Measurements from ENCODE around the gene KRT6B. TPM values are rescaled to one million over a fixed set of nuclear protein-coding genes. Genes with fewer than 3 reads are reported as not detected.

KRT6B gene
- total RNA-seq, 6 donors from 2014 or later = 0.17 TPM; not detected in 5

DNA sequence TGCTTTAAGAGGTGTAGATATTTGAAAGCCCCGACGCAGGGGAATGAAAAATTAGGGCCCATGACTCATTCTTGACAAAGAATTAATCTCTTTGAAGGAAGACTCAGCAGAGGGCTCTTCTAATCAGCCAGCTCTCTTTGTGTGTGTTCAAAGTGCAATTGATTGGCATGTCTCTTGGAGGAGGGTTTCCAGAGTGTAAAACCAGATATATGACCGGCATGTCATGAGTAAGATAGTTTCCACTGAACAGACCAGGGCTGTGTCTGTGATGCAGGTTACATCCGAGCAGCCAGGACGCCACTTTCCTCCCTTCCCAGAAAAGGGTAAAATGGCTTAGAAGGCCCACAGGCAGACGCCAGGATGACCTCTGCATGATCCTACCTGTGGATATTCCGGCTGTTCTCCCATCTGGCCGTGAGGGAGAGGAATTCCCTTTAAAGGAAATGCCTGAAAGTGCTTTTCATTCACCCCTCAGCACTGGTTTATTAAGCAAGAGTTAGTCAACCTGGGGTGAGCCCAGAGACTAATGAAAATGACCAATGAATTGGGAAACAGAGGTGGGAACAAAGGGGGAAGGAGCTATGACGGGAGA lies 10.5 kb downstream of the KRT6B start:
- no peaks in the 10 kb centered on the region for H3K4me1 ChIP-seq
- ATAC-seq (ENCODE audit: low FRiP score in 2 of 2) = no peak
- H3K9me3 ChIP-seq = no peaks in the 10 kb centered on the region
- TF ChIP-seq POLR2AphosphoS5 (IDR thresholded peaks at IDR 0.05) (no peak), CTCF (IDR thresholded peaks at IDR 0.05) (no peak), POLR2A (IDR thresholded peaks at IDR 0.05) (no peak), EP300 (IDR thresholded peaks at IDR 0.05) (no peak)
- no peak for DNase-seq
- H3K4me3 ChIP-seq = no peak overlapping the region
- H3K27ac ChIP-seq = no peak overlapping the region
- H3K36me3 ChIP-seq = no peaks in the 10 kb centered on the region
- no peaks in the 10 kb centered on the region for H3K27me3 ChIP-seq
- WGBS, 2 donors = 61 to 68% methylated on average over 8 to 9 of the region's 9 CpGs

GRCh38 chr12:52440821-52441319 lies 11.1 kb downstream of the KRT6B start:
- DNase-seq (no peak), ATAC-seq (ENCODE audit: low FRiP score in 2 of 2) (no peak)
- WGBS, 2 donors = 69 to 79% methylated on average over 3 to 4 of the region's 5 CpGs
- Histone ChIP-seq H3K4me1 (no peaks in the 10 kb centered on the region), H3K27ac (no peak overlapping the region), H3K9me3 (no peaks in the 10 kb centered on the region), H3K4me3 (no peak overlapping the region), H3K27me3 (no peaks in the 10 kb centered on the region), H3K36me3 (no peaks in the 10 kb centered on the region)
- TF ChIP-seq POLR2AphosphoS5 (IDR thresholded peaks at IDR 0.05) = no peak
- no peak for TF ChIP-seq EP300 (IDR thresholded peaks at IDR 0.05)
- no peak for TF ChIP-seq CTCF (IDR thresholded peaks at IDR 0.05)
- no peak for TF ChIP-seq POLR2A (IDR thresholded peaks at IDR 0.05)

GRCh38 chr12:52439845-52440244 lies 12.1 kb downstream of the KRT6B start:
- H3K27ac ChIP-seq = no peak overlapping the region
- H3K9me3 ChIP-seq = no peaks in the 10 kb centered on the region
- H3K27me3 ChIP-seq = no peaks in the 10 kb centered on the region
- no peak for ATAC-seq (ENCODE audit: low FRiP score in 2 of 2)
- H3K4me1 ChIP-seq = no peaks in the 10 kb centered on the region
- no peak for TF ChIP-seq EP300 (IDR thresholded peaks at IDR 0.05)
- no peak for TF ChIP-seq CTCF (IDR thresholded peaks at IDR 0.05)
- TF ChIP-seq POLR2A (IDR thresholded peaks at IDR 0.05) = no peak
- no peak for TF ChIP-seq POLR2AphosphoS5 (IDR thresholded peaks at IDR 0.05)
- H3K4me3 ChIP-seq = no peak overlapping the region
- whole genome bisulfite sequencing, 2 donors = 59 to 66% methylated on average over 2 of the region's 2 CpGs
- H3K36me3 ChIP-seq = no peaks in the 10 kb centered on the region
- DNase-seq = peak in 1 of 2 donors; percentile 16

DNA sequence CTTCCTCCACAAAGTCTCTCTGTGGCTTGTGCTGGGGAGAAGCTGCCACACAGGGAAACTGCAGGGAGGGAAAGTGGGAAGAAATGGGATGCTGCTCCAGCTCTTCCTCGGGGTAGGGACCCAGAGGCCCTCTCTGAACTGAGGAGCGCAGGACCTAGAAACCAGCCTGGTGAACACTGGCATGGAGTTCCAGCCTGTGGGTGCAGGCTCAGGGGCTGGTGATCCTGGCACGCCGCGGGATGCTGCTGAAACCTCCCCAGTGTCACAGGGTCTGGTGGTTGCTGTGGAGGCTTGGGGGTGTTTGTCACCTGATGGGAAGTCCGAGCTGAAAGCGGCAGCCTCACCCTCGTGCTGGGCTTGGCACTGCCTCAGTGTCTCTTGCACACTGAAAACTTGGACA lies 12.5 kb downstream of the KRT6B start:
- DNase-seq (no peak), ATAC-seq (ENCODE audit: low FRiP score in 2 of 2) (no peak)
- H3K4me3 ChIP-seq = no peak overlapping the region
- H3K27ac ChIP-seq = no peak overlapping the region
- H3K9me3 ChIP-seq = no peaks in the 10 kb centered on the region
- H3K27me3 ChIP-seq = no peaks in the 10 kb centered on the region
- no peak for TF ChIP-seq POLR2AphosphoS5 (IDR thresholded peaks at IDR 0.05)
- TF ChIP-seq CTCF (IDR thresholded peaks at IDR 0.05) = no peak
- no peaks in the 10 kb centered on the region for H3K4me1 ChIP-seq
- H3K36me3 ChIP-seq = no peaks in the 10 kb centered on the region
- WGBS, 2 donors = 75 to 79% methylated on average over 7 to 8 of the region's 8 CpGs
